CD8-positive, alpha-beta memory T cell (primary cell): ENCODE data around the gene KRTAP4-8. TPM values are rescaled to one million over a fixed set of nuclear protein-coding genes. Genes with fewer than 3 reads are reported as not detected.

Experiments used
- CTCF ChIA-PET: fragments of 350-600 bp; sonication (Branson Sonifier 250); formaldehyde crosslinking; loops from one replicate; lab custom pipeline; 2021; ENCODE audit warnings: antibody characterized with exemption; lab: Charles Lee
- POLR2A ChIA-PET: fragments of 350-600 bp; sonication (Branson Sonifier 250); formaldehyde crosslinking; loops from one replicate; lab custom pipeline; 2021; ENCODE audit warnings: antibody characterized with exemption; lab: Charles Lee
- DNase-seq, 5 donors: peaks; one replicate each; pipeline versions ENCODE4 v3.0.0 to v3.0.0-alpha.2; 2020 to 2022; ENCODE audit warnings: mixed read lengths in 1 of 5
- H3K27ac ChIP-seq: one replicate; pipeline ENCODE4 v1.7.0; 2013; ENCODE audit warnings: low read depth, mild to moderate bottlenecking, low read length, moderate library complexity
- H3K27me3 ChIP-seq: 2 replicates; pipeline ENCODE4 v1.7.0; 2013; ENCODE audit warnings: low read length, mild to moderate bottlenecking; ENCODE audit not compliant: insufficient read depth, poor library complexity, severe bottlenecking
- H3K36me3 ChIP-seq: 2 replicates; pipeline ENCODE4 v1.7.0; 2013; ENCODE audit warnings: mild to moderate bottlenecking, low read length, moderate library complexity; ENCODE audit not compliant: insufficient read depth
- H3K4me1 ChIP-seq: 2 replicates; pipeline ENCODE4 v1.7.0; 2013; ENCODE audit warnings: mild to moderate bottlenecking, low read length, moderate library complexity; ENCODE audit not compliant: insufficient read depth
- H3K4me3 ChIP-seq: 2 replicates; pipeline ENCODE4 v1.7.0; 2013; ENCODE audit warnings: mild to moderate bottlenecking, low read length
- H3K9me3 ChIP-seq: 2 replicates; pipeline ENCODE4 v1.7.0; 2013; ENCODE audit warnings: mild to moderate bottlenecking, low read length
- H3K27ac Mint-ChIP-seq, 8 donors: one replicate each; pipeline ENCODE4 v1.8.0; 2020 to 2021; ENCODE audit warnings: mixed read lengths in 8 of 8, mild to moderate bottlenecking in 6 of 8, inconsistent platforms in 3 of 8, moderate library complexity in 3 of 8
- H3K27me3 Mint-ChIP-seq, 2 donors: one replicate each; pipeline ENCODE4 v1.8.0; 2020 to 2021; ENCODE audit warnings: mixed read lengths in 2 of 2, mild to moderate bottlenecking in 1 of 2, moderate library complexity in 1 of 2
- H3K36me3 Mint-ChIP-seq, 3 donors: one replicate each; pipeline ENCODE4 v1.8.0; 2020 to 2021; ENCODE audit warnings: mixed read lengths in 3 of 3, inconsistent platforms in 1 of 3, mild to moderate bottlenecking in 1 of 3
- H3K4me1 Mint-ChIP-seq, 3 donors: one replicate each; pipeline ENCODE4 v1.8.0; 2020 to 2021; ENCODE audit warnings: mixed read lengths in 3 of 3, inconsistent platforms in 1 of 3, mild to moderate bottlenecking in 1 of 3
- H3K4me3 Mint-ChIP-seq, 7 donors: one replicate each; pipeline ENCODE4 v1.8.0; 2020 to 2021; ENCODE audit warnings: mixed read lengths in 7 of 7, mild to moderate bottlenecking in 6 of 7, moderate library complexity in 4 of 7, inconsistent platforms in 2 of 7
- H3K9me3 Mint-ChIP-seq, 5 donors: one replicate each; pipeline ENCODE4 v1.8.0; 2020 to 2022; ENCODE audit warnings: mixed read lengths in 5 of 5, mild to moderate bottlenecking in 3 of 5, moderate library complexity in 2 of 5, inconsistent platforms in 1 of 5
- polyA plus RNA-seq: library from polyadenylated mRNA; unstranded; fragments of 300-500 nt; fragmentation: Illumina TruSeq; gene quantifications from one replicate; pipeline ENCODE4 v1.2.3, GENCODE V29; 2021
- total RNA-seq, 2 experiments: library from RNA; stranded (reverse); gene quantifications; one replicate each; pipeline ENCODE4 v1.2.3, GENCODE V29; 2021

The KRTAP4-8 gene
- total and polyA plus RNA-seq, 3 experiments from 2014 or later: not detected

DNA sequence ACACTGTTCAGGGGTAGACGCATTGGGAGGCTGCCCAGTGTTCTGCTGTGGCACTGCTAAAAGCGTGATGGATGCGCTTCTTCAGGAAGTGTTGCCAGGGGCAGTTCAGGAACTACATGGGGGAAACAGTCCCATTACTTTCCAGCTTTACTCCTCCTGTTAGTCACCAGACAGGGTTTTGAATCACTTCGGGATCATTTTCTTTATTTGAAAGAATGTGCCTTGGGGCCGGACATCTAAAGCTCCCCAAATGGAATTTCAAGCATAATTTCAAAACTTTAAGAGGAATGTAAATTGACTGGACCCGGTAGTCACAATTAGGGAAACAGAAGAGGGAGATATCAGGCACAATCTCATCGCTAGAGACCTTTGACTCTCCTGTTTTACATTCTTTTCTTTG, 49.5 kb downstream of the KRTAP4-8 start:
- H3K36me3 Mint-ChIP-seq: no peaks in the 10 kb centered on the region
- peaks cover 10 to 48% of the 10 kb centered on the region in 2 donors for H3K27me3 Mint-ChIP-seq
- POLR2A ChIA-PET: interaction anchor here (0.6 kb wide), 1 partner anchor 42 kb away, joined by 5 read pairs; no protein-coding TSS in a partner anchor
- H3K4me1 ChIP-seq: no peaks in the 10 kb centered on the region
- no peak overlapping the region for H3K4me3 Mint-ChIP-seq
- H3K9me3 Mint-ChIP-seq: peaks cover 0 to 6% (median 3%) of the 10 kb centered on the region in 5 donors
- peaks cover 0 to 4% (median 4%) of the 10 kb centered on the region in 3 donors for H3K4me1 Mint-ChIP-seq
- H3K36me3 ChIP-seq: no peaks in the 10 kb centered on the region
- H3K4me3 ChIP-seq: no peak overlapping the region
- CTCF ChIA-PET: no interaction called here
- no peak overlapping the region for H3K27ac Mint-ChIP-seq
- peaks cover 6% of the 10 kb centered on the region for H3K27me3 ChIP-seq
- no peak for DNase-seq
- H3K27ac ChIP-seq: no peak overlapping the region
- no peaks in the 10 kb centered on the region for H3K9me3 ChIP-seq

Other genes with a start within 250 kb of the KRTAP4-8 start
Only the 30 nearest of the 38 such genes appear.
- gene KRT39, start 131.2 kb downstream of the KRTAP4-8 start, total RNA-seq: not detected
- not detected for gene KRT39, start 131.2 kb downstream of the KRTAP4-8 start, polyA plus RNA-seq
- gene KRT40, start 113.8 kb downstream of the KRTAP4-8 start, total RNA-seq: not detected
- gene KRT40, start 113.8 kb downstream of the KRTAP4-8 start, polyA plus RNA-seq: not detected
- gene KRTAP3-3, start 104.0 kb downstream of the KRTAP4-8 start, total RNA-seq: not detected
- not detected for gene KRTAP3-3, start 104.0 kb downstream of the KRTAP4-8 start, polyA plus RNA-seq
- gene KRTAP3-2, start 98.2 kb downstream of the KRTAP4-8 start, total RNA-seq: not detected
- not detected for gene KRTAP3-2, start 98.2 kb downstream of the KRTAP4-8 start, polyA plus RNA-seq
- gene KRTAP3-1, start 89.0 kb downstream of the KRTAP4-8 start, total RNA-seq: not detected
- not detected for gene KRTAP3-1, start 89.0 kb downstream of the KRTAP4-8 start, polyA plus RNA-seq
- not detected for gene KRTAP1-5, start 70.9 kb downstream of the KRTAP4-8 start, total RNA-seq
- not detected for gene KRTAP1-5, start 70.9 kb downstream of the KRTAP4-8 start, polyA plus RNA-seq
- not detected for gene KRTAP1-4, start 67.9 kb downstream of the KRTAP4-8 start, total RNA-seq
- not detected for gene KRTAP1-4, start 67.9 kb downstream of the KRTAP4-8 start, polyA plus RNA-seq
- not detected for gene KRTAP1-3, start 63.3 kb downstream of the KRTAP4-8 start, total RNA-seq
- not detected for gene KRTAP1-3, start 63.3 kb downstream of the KRTAP4-8 start, polyA plus RNA-seq
- gene KRTAP1-1, start 56.7 kb downstream of the KRTAP4-8 start, total RNA-seq: not detected
- not detected for gene KRTAP1-1, start 56.7 kb downstream of the KRTAP4-8 start, polyA plus RNA-seq
- not detected for gene KRTAP2-1, start 50.8 kb downstream of the KRTAP4-8 start, total RNA-seq
- not detected for gene KRTAP2-1, start 50.8 kb downstream of the KRTAP4-8 start, polyA plus RNA-seq
- gene KRTAP2-2, start 42.9 kb downstream of the KRTAP4-8 start, total RNA-seq: not detected
- not detected for gene KRTAP2-2, start 42.9 kb downstream of the KRTAP4-8 start, polyA plus RNA-seq
- not detected for gene KRTAP2-3, start 38.0 kb downstream of the KRTAP4-8 start, total RNA-seq
- not detected for gene KRTAP2-3, start 38.0 kb downstream of the KRTAP4-8 start, polyA plus RNA-seq
- not detected for gene KRTAP2-4, start 32.3 kb downstream of the KRTAP4-8 start, total RNA-seq
- not detected for gene KRTAP2-4, start 32.3 kb downstream of the KRTAP4-8 start, polyA plus RNA-seq
- gene KRTAP4-7, start 14.0 kb downstream of the KRTAP4-8 start, total RNA-seq: not detected
- gene KRTAP4-7, start 14.0 kb downstream of the KRTAP4-8 start, polyA plus RNA-seq: not detected
- not detected for gene KRTAP4-16, start 4.1 kb upstream of the KRTAP4-8 start, total RNA-seq
- gene KRTAP4-16, start 4.1 kb upstream of the KRTAP4-8 start, polyA plus RNA-seq: not detected
- gene KRTAP4-9, start 7.2 kb upstream of the KRTAP4-8 start, total RNA-seq: not detected
- gene KRTAP4-9, start 7.2 kb upstream of the KRTAP4-8 start, polyA plus RNA-seq: not detected
- not detected for gene KRTAP4-11, start 20.2 kb upstream of the KRTAP4-8 start, total RNA-seq
- not detected for gene KRTAP4-11, start 20.2 kb upstream of the KRTAP4-8 start, polyA plus RNA-seq
- not detected for gene KRTAP4-12, start 26.0 kb upstream of the KRTAP4-8 start, total RNA-seq
- gene KRTAP4-12, start 26.0 kb upstream of the KRTAP4-8 start, polyA plus RNA-seq: not detected
- not detected for gene KRTAP4-6, start 42.4 kb upstream of the KRTAP4-8 start, total RNA-seq
- 0.35 TPM for gene KRTAP4-6, start 42.4 kb upstream of the KRTAP4-8 start, polyA plus RNA-seq
- gene KRTAP4-5, start 51.7 kb upstream of the KRTAP4-8 start, total RNA-seq: not detected
- not detected for gene KRTAP4-5, start 51.7 kb upstream of the KRTAP4-8 start, polyA plus RNA-seq
- gene KRTAP4-4, start 62.6 kb upstream of the KRTAP4-8 start, total RNA-seq: not detected
- not detected for gene KRTAP4-4, start 62.6 kb upstream of the KRTAP4-8 start, polyA plus RNA-seq
- not detected for gene KRTAP4-3, start 70.1 kb upstream of the KRTAP4-8 start, total RNA-seq
- not detected for gene KRTAP4-3, start 70.1 kb upstream of the KRTAP4-8 start, polyA plus RNA-seq
- not detected for gene KRTAP4-2, start 80.1 kb upstream of the KRTAP4-8 start, total RNA-seq
- gene KRTAP4-2, start 80.1 kb upstream of the KRTAP4-8 start, polyA plus RNA-seq: not detected
- not detected for gene KRTAP4-1, start 86.8 kb upstream of the KRTAP4-8 start, total RNA-seq
- gene KRTAP4-1, start 86.8 kb upstream of the KRTAP4-8 start, polyA plus RNA-seq: not detected
- gene KRTAP9-1, start 91.7 kb upstream of the KRTAP4-8 start, total RNA-seq: not detected
- gene KRTAP9-1, start 91.7 kb upstream of the KRTAP4-8 start, polyA plus RNA-seq: not detected
- gene KRTAP9-2, start 128.5 kb upstream of the KRTAP4-8 start, total RNA-seq: not detected
- gene KRTAP9-2, start 128.5 kb upstream of the KRTAP4-8 start, polyA plus RNA-seq: not detected
- not detected for gene KRTAP9-3, start 134.3 kb upstream of the KRTAP4-8 start, total RNA-seq
- not detected for gene KRTAP9-3, start 134.3 kb upstream of the KRTAP4-8 start, polyA plus RNA-seq
- gene KRTAP9-8, start 139.9 kb upstream of the KRTAP4-8 start, total RNA-seq: not detected
- not detected for gene KRTAP9-8, start 139.9 kb upstream of the KRTAP4-8 start, polyA plus RNA-seq
- not detected for gene KRTAP9-4, start 151.5 kb upstream of the KRTAP4-8 start, total RNA-seq
- gene KRTAP9-4, start 151.5 kb upstream of the KRTAP4-8 start, polyA plus RNA-seq: not detected
- gene KRTAP9-9, start 157.2 kb upstream of the KRTAP4-8 start, total RNA-seq: not detected
- not detected for gene KRTAP9-9, start 157.2 kb upstream of the KRTAP4-8 start, polyA plus RNA-seq